ENCODE results near the gene HOXB5.
A peak's percentile ranks its signal among the peaks of the same experiment; 100 is the strongest.

The HOXB5 gene

DNA sequence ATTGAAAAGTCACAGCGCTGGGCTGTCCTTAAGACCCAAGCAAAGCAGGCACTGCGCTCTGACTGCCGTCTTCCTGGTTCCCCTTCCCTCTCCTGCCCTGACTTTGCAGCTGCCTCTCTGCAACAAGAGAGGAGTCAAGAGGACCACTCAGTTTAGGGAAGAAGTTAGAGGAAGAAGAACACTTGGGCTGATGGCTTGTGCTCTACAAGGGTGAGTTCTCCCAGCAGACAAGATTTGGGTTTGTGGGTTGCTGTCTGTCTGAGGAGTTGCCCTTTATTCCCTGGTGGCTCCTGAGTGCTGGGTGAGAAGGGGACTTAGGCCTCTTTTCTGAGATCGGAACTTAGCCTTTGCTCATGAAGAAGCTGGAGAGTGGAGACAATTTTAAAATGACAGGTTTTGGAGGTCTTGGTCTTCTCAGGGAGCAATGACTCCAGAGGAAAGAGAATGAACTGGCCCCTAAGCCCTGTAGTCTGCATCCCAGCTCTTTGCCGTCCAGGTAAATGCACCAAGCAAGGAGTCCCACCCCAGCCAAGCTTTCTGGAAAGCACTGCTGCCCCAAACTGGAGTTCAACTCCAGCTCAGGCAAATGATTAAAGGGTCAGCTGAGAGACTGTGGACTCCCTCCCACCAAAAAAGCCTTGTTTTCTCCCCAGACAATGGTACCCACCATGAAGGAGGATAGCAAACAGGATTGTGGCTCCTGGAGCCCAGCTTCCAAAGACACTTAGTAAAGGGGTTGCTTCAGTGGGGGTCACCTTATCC is 35.3 kb upstream of the HOXB5 start:
- DNase-seq = no peak

DNA sequence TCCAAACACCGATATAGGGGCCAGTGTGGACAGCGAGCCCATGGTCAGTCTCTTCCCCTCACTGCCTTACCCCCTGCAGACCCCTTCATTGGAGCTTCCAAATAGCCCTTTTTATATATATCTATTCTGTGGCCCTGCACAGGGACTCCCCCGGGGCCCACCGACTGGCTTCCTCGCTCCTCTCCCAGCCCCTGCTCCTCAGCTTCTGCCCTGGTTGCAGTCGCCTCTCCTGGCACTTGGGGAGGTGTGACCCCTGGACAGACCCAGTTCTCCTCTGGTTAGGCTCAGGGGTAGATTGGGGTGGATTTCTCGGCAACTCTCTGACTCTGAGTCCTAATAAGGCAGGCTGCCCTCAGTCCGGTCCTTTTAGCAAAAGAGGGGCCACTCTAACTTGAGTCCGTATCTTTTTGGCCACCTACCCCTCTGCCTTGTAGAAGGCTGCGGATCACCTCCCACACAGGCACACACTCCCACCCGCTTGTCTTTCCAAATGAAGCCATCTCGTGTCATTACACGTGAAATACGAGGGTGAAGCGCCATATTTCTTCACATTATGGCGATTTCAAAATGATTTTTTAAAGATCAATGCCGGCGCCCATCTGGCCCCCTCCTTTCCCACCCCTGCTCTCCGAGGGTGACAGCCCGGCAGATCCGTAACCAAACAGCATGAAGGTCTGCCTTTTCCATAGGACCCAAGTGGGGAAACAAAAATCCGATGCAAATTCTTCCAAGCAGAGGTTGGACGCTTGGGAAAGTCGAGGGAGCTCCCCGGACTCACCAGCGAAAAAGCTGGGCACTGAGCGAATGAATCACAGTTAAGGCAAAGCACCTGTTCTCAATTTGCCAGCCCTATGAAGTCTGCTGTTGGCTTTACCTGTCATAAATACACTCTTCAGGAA is 34.3 kb upstream of the HOXB5 start:
- no peak for DNase-seq

GRCh38 chr17:48627118-48627597 is 33.6 kb upstream of the HOXB5 start:
- no peak for DNase-seq

GRCh38 chr17:48626245-48627117 is 32.9 kb upstream of the HOXB5 start, which contains the start of gene HOXB9:
Gene HOXB9, minus strand, starts transcription at chr17:48626358. Its CDS starts 89 bp downstream, at chr17:48626269.
- peak; percentile 20 for DNase-seq

DNA sequence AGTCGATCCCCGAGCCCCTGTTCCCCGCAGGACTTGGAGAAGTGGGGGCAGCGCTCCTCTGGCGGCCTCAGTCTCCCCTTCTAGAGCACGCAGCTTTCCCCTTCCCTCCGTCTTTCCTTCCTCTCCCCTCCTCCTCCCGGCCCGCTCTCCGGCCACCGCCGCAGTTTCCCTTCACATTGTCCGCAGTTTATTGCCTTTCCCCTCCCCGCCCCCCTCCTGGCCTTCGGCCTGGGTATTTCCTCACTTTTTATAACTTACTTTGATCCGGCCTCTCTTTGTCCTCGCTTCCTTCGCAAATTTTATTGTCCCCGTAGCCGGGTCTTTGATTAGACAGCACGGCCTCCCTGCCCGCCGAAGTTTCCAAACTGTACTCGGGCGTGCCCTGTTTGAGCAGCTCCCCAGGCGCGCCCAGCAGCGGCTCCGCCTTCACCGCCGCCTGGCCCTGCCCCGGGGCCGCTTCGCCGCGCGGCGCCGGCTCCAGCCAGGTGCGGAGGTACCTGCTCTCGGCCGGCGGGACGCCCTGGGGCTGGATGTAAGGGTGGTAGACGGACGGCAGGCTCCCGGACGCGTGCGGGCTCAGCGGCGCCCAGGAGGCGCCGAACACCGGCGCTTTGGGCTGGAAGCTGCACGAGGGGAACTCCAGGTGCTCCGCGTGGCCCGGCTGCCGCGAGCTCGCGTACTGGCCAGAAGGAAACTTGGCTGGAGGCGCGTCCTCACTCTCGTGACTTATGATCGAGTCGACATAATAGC is 32.1 kb upstream of the HOXB5 start:
- no peak for DNase-seq

GRCh38 chr17:48624544-48625494 is 31.2 kb upstream of the HOXB5 start:
- peak; percentile 13 for DNase-seq

DNA sequence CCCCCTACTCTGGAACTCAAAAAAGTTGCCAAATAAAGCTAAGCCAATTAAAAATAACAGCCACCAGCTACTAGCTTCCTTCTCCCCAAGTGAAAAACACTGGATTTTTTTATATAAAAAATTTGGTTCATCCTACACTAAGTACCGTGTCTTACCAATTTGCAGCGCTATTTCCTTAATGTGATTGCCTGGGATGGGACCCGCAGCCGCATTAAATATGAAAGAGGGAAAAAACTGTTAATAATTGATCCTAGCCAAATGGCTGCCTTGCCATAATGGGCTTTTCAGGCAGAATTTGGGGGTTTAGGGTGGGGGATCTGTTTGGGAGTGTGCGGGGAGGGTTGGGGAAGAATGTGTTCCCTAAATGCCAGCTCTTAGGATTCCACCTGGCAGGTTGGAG is 30.5 kb upstream of the HOXB5 start:
- DNase-seq = no peak

- DNase-seq = no peak
Measured at GRCh38 chr17:48623583-48623982, 30.0 kb upstream of the HOXB5 start.

DNA sequence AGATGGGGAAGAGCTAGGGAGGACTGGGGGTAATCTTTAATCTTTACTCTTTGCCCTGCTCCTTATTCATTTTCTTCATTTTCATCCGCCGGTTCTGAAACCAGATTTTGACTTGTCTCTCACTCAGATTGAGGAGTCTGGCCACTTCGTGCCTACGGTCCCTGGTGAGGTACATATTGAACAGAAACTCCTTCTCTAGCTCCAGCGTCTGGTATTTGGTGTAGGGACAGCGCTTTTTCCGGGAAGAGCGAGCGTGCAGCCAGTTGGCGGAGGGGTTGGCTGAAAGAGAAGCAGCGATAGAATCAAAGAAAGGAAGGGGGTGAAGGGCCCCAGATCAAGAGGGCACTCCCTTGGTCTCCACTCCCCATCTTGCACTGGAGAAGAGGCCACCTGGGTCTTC is 29.3 kb upstream of the HOXB5 start:
- DNase-seq = no peak

- DNase-seq = no peak
Measured at GRCh38 chr17:48621410-48622392, 28.1 kb upstream of the HOXB5 start.

DNA sequence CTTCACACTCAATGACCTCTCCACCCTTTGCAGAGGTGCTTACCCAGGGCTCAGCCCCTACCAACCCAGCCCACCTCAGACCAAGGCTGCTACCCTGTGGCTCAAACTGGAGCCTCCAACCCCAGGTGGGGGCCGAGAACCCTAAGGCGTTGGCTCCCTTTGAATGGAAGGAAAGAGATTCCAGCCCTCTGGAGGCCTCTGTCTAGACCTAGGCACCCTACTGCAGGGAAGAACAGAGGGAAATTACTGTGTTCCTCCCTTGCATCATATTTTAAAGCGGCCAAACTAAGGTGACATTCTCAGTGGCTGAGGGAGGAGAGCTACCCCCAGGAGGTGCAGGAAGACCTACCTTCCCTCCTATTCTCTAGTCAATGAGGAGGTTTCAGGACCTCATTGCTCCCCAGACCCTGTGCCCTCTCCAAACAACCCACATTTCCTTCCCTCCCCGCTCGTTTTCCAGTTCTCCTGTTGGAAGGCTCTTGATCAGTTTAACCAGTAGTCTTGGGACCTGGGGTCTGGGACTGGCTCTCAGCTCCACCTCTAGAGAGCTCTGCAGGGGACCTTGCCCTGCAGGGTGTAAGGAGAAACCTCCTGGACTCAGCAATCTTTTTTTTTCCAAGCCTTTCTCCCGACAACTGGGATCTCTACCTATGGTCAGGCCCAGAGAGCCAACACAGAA is 27.0 kb upstream of the HOXB5 start:
- DNase-seq = no peak

- DNase-seq = no peak
Measured at GRCh38 chr17:48619826-48620449, 26.4 kb upstream of the HOXB5 start.

- DNase-seq = peak; percentile 40
Measured at GRCh38 chr17:48618256-48618896, 24.8 kb upstream of the HOXB5 start.

- no peak for DNase-seq
Measured at GRCh38 chr17:48617471-48618255, 24.1 kb upstream of the HOXB5 start.

DNA sequence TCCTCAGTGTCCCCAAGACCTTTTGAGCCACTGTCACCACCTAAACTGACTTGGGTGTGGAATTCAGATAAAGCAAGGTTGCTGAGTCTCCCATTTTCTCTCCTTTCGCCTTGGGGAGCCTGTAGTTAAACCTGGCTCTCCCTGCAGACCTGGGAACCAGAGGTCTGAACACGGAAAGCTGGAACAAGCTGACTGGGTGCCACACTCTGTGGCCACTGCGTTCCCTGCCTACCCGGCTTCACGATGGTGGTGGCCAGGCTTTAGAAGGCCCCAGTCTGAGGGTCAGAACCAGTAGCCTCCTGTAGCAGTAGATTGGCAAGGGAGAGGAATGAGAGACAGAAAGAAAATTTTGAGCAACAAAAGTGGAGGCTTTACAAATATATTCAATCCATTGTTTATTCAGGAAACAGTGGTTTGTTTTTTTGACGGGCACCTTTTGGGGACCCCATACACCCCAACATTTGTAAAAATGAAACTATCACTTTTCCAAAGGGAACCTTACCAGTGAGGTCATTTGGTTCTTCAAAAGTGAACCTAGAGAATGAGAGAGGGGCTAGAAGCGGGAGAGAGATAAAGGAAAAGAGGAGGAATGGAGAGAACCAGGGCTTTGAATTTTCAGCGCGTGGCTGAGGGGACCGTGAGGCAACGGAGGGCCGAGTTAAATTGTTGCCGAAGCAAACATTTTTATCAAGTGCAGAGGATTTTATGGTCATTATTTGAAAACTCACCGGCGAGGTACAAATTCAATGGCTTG is 23.3 kb upstream of the HOXB5 start:
- no peak for DNase-seq

- DNase-seq = no peak
Measured at GRCh38 chr17:48615963-48616716, 22.6 kb upstream of the HOXB5 start.

Measured in DMS79 (cell line).